HepG2 (cell line): Measurements from ENCODE around the gene PARD3. TPM values are rescaled to one million over a fixed set of nuclear protein-coding genes. Genes with fewer than 3 reads are reported as not detected.

ENCODE experiments used
- ATAC-seq: fragments of 200-7000 bp; cut with Tn5 transposase; 3 replicates; pipeline ENCODE4 v1.9.1; 2020; ENCODE audit warnings: mild to moderate bottlenecking, moderate library complexity
- BruUV-seq: library from RNA; stranded (reverse); fragments of 400-500 nt; replicated peaks from 2 replicates; lab custom pipeline; 2021; lab: Mats Ljungman, UMichigan
- CTCF ChIA-PET: fragments of 300-600 bp; formaldehyde crosslinking; extraction: SDS; loops from one replicate; lab custom pipeline; 2021; ENCODE audit warnings: low total read pairs, inconsistent platforms, low intra/inter-chr PET ratio; lab: Yijun Ruan, JAX
- POLR2A ChIA-PET: fragments of 350-600 bp; sonication (Branson Sonifier 250); formaldehyde crosslinking; loops from one replicate; lab custom pipeline; 2020; ENCODE audit warnings: antibody characterized with exemption, inconsistent platforms; lab: Yijun Ruan, JAX
- DNase-seq: peaks from one replicate; pipeline ENCODE4 v3.0.0-alpha.2; 2015; ENCODE audit warnings: low spot score
- FAIRE-seq: peaks from 3 replicates; lab custom pipeline; 2011; peaks lifted over from hg19 to GRCh38; lab: Jason Lieb, UNC
- H2AFZ ChIP-seq: one replicate; pipeline ENCODE4 v1.6.1; 2011; ENCODE audit warnings: low read length, inconsistent platforms
- H3K27ac ChIP-seq: fragments of 300-600 bp; 3 replicates; pipeline ENCODE4 v1.8.0; 2011; ENCODE audit warnings: mixed run types, mild to moderate bottlenecking, mixed read lengths, low read length, inconsistent platforms; ENCODE audit not compliant: insufficient read depth; ENCODE audit errors: extremely low read length
- H3K27me3 ChIP-seq, 2 experiments: fragments of 200-600 bp in 1 of 2; 2 replicates in 1 of 2; 3 replicates in 1 of 2; pipeline versions ENCODE4 v1.6.0 to v1.8.0; 2011; ENCODE audit warnings: low read length in 2 of 2, mild to moderate bottlenecking in 2 of 2, moderate library complexity in 2 of 2, inconsistent platforms in 1 of 2; ENCODE audit not compliant: insufficient read depth in 2 of 2, control insufficient read depth in 1 of 2
- H3K36me3 ChIP-seq, 2 experiments: fragments of 200-600 bp in 1 of 2; replicated peaks in 1 of 2; 2 replicates in 1 of 2; 3 replicates in 1 of 2; pipeline versions ENCODE4 v1.5.1 to v1.8.0; 2011; ENCODE audit warnings: low read length in 2 of 2, inconsistent platforms in 1 of 2; ENCODE audit not compliant: insufficient read depth in 2 of 2, control insufficient read depth in 1 of 2
- H3K4me1 ChIP-seq: 2 replicates; pipeline ENCODE4 v1.5.1; 2012; ENCODE audit warnings: low read length, inconsistent platforms; ENCODE audit not compliant: insufficient read depth
- H3K4me2 ChIP-seq: 2 replicates; pipeline ENCODE4 v1.6.0; 2011; ENCODE audit warnings: low read depth, low read length, inconsistent platforms
- H3K4me3 ChIP-seq, 3 experiments: fragments of 200-600 bp in 1 of 3; sonication (generic), shearing (Covaris generic) in 1 of 3; replicated peaks in 1 of 3; 2 replicates each; pipeline ENCODE4 v1.5.1; 2011 to 2016; ENCODE audit warnings: low read length in 3 of 3, inconsistent platforms in 2 of 3, low read depth in 2 of 3, mild to moderate bottlenecking in 2 of 3, control low read depth in 1 of 3, mixed read lengths in 1 of 3; ENCODE audit not compliant: insufficient read depth in 1 of 3
- H3K79me2 ChIP-seq: one replicate; pipeline ENCODE4 v1.6.1; 2011; ENCODE audit warnings: low read length, inconsistent platforms; ENCODE audit not compliant: insufficient read depth
- H3K9ac ChIP-seq: 2 replicates; pipeline ENCODE4 v1.6.0; 2011; ENCODE audit warnings: mild to moderate bottlenecking, low read depth, low read length, inconsistent platforms; ENCODE audit not compliant: insufficient read depth
- H3K9me3 ChIP-seq: 2 replicates; pipeline ENCODE4 v1.5.1; 2012; ENCODE audit warnings: mild to moderate bottlenecking, low read length
- H4K20me1 ChIP-seq: 2 replicates; pipeline ENCODE4 v1.6.0; 2011; ENCODE audit warnings: inconsistent platforms, mild to moderate bottlenecking, low read length, moderate library complexity; ENCODE audit not compliant: insufficient read depth
- KDM6A ChIP-seq: IDR thresholded peaks from 2 replicates; pipeline ENCODE4 v1.6.1; 2016; ENCODE audit warnings: low read depth
- MAF1 ChIP-seq: sonication (generic); formaldehyde crosslinking; IDR thresholded peaks from 2 replicates; pipeline ENCODE4 v1.5.0; 2020; ENCODE audit warnings: missing genetic modification reagents, borderline replicate concordance
- TEAD2 ChIP-seq: sonication (generic); formaldehyde crosslinking; IDR thresholded peaks from 2 replicates; pipeline ENCODE4 v1.9.0; 2021; ENCODE audit warnings: missing genetic modification reagents
- ZGPAT ChIP-seq: IDR thresholded peaks from 2 replicates; pipeline ENCODE4 v1.6.1; 2016; ENCODE audit warnings: mild to moderate bottlenecking
- ZNF121 ChIP-seq: sonication (generic); formaldehyde crosslinking; IDR thresholded peaks from 2 replicates; pipeline ENCODE4 v1.5.0; 2020; ENCODE audit warnings: mild to moderate bottlenecking, missing genetic modification reagents
- ZNF678 ChIP-seq: sonication (generic); formaldehyde crosslinking; IDR thresholded peaks from 2 replicates; pipeline ENCODE4 v1.4.0; 2020; ENCODE audit warnings: mild to moderate bottlenecking, missing genetic modification reagents
- WGBS: methylation state at CpG from one replicate; pipeline ENCODE4 v1.1.6; 2017; ENCODE audit warnings: low lambda C conversion rate; 5-methylcytosine and 5-hydroxymethylcytosine counted together
- in situ Hi-C: cut with HindIII; loops from 2 replicates; pipeline ENCODE4 v1.10.0; 2017; ENCODE audit warnings: low pct_unique_long_range_greater_than_20kb; ENCODE audit not compliant: extremely low pct_ligation_motif_present
- intact Hi-C: fragments of 100-400 bp; cut with micrococcal nuclease; formaldehyde crosslinking; loops from one replicate; pipeline ENCODE4 v1.10.0; 2022; ENCODE audit not compliant: unreplicated experiment
- polyA plus RNA-seq, 8 experiments: library from polyadenylated mRNA; depleted of rRNA in 3 of 8; stranded (reverse) in 7 of 8; unstranded in 1 of 8; fragments of >200 nt; fragmentation: Illumina TruSeq in 4 of 8; extraction: Trizol in 4 of 8; gene quantifications; 2 replicates each; pipeline versions ENCODE4 v1.2.1 to v1.2.3, GENCODE V29; 2011 to 2016; ENCODE audit warnings: low read depth in 4 of 8, missing spikeins in 1 of 8, mixed read lengths in 1 of 8; ENCODE audit not compliant: insufficient read depth in 1 of 8
- total RNA-seq, 5 experiments: library from RNA; depleted of rRNA; stranded (reverse); fragments of >200 nt; fragmentation: Illumina TruSeq; extraction: Trizol; gene quantifications; 2 replicates each; pipeline ENCODE4 v1.2.3, GENCODE V29; 2016; ENCODE audit warnings: low read depth in 1 of 5

Gene PARD3
- total and polyA plus RNA-seq, 2 of the 13 experiments (the other 11 are each of a cell fraction or from before 2014, with no cell fraction given) = 40.9 to 60.0 TPM

GRCh38 chr10:34654211-34654610, 160.9 kb downstream of the PARD3 start (continued):
- TF ChIP-seq ZGPAT (0 out of 2 replicates have a peak, but pooled peaks have one; percentile 39), ZNF678 (CRISPR knock-in tag) (no peak)
- TF ChIP-seq, all 625 proteins: peak for 39

GRCh38 chr10:34653530-34653929, 161.6 kb downstream of the PARD3 start:
- in situ Hi-C loops (loop anchor here (5.0 kb wide), 1 partner anchor 174 kb away; no protein-coding TSS in a partner anchor), intact Hi-C loops (loop anchor here (10.0 kb wide), 1 partner anchor 331 kb away; no protein-coding TSS in a partner anchor)
- peaks cover 10% of the 10 kb centered on the region; the same call in 1 of the 2 replicates for H4K20me1 ChIP-seq
- H3K9me3 ChIP-seq = no peaks in the 10 kb centered on the region
- H3K9ac ChIP-seq = no peak overlapping the region
- no peak for FAIRE-seq
- WGBS = 92% methylated on average over 4 of the region's 4 CpGs
- no peak overlapping the region for H3K4me3 ChIP-seq
- TF ChIP-seq TEAD2 (CRISPR knock-in tag) = no peak
- TF ChIP-seq MAF1 = no peak
- 0 out of 2 replicates have a peak, but pooled peaks have one; percentile 65 for TF ChIP-seq ZNF121 (CRISPR knock-in tag)
- TF ChIP-seq KDM6A (CRISPR knock-in tag) = no peak
- H3K4me2 ChIP-seq = no peak overlapping the region
- CTCF ChIA-PET = no interaction called here
- no peaks in the 10 kb centered on the region for H3K27me3 ChIP-seq
- ATAC-seq = no peak
- no peak for DNase-seq
- peaks cover 42% of the 10 kb centered on the region for H3K4me1 ChIP-seq
- no peak overlapping the region for H2AFZ ChIP-seq
- peaks cover 57% of the 10 kb centered on the region for H3K79me2 ChIP-seq
- POLR2A ChIA-PET = no interaction called here
- no peak overlapping the region for H3K27ac ChIP-seq
- no TSS peak for BruUV-seq
- peaks cover 0 to 2% of the 10 kb centered on the region in 2 experiments; a peak in 1 of 5 replicates for H3K36me3 ChIP-seq
